Stimulated activated CD4-positive, alpha-beta T cell treated with anti-CD3 and anti-CD28 coated beads, TNF-alpha, amount 100 ng/mL, for 1 hour (primary cell): ENCODE measurements around the gene OTUD4.
A peak's percentile ranks its signal among the peaks of the same experiment; 100 is the strongest.
"Not testable (repeated sequence)": the region's sequence is repeated elsewhere in the genome, so short reads cannot be mapped to it uniquely, and the experiment has no call there.

Experiments
- DNase-seq, 3 donors: peaks; one replicate each; pipeline ENCODE4 v3.0.0-alpha.2; 2020; ENCODE audit warnings: low read depth in 3 of 3, low spot score in 1 of 3

Gene OTUD4

DNA sequence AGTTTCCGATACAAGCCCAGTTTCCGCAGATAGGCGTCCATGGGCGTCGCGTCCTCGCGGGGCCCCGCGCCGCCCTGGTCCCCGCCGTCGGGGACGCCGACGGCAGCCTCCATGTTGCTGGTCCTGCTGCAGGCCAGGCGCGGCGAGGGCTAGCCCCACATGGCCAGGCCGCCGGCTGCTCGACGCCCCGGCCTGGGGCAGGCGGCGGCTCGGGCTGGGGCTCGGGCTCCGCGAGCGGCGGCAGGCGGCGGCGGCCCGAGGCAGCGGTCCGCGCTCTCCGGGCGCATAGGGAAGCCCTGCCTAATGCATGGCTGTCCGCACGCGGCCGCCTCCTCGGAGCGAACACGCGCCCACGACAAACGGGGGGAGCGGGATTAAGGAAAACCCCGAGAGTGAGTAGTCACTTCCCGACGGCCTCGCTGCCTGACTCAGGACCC, 510 bp downstream of the OTUD4 start:
- not testable (repeated sequence) for DNase-seq

DNA sequence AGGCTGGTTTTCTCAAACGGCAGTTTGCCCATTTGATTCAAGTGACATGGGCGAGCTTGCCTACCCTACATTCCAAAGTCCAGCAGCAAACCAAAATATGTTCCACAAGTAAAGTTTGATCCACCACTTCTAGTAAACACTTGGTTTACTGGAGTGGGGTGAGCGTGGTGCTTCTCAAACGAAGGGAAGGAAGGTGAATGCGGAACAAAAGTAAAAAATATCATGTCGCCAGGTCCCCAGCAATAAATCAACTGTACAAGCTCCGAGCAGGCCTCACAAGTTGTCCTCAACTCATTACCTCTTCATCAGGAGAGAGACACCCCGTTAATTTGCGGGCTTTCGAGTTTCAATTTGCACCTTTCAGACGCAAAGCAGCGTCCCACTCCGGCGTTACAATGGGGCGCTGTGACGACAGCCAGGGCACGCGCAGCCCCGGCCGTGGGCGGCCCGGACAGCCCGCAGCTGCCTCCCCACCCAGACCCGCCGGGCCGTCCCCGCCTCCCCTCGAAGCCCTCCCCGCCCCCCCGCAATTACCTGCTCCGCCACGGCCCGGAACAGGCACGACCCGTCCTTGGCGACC, 1.0 kb downstream of the OTUD4 start:
- DNase-seq: peak; percentile 22 to 61 (median 41)

DNA sequence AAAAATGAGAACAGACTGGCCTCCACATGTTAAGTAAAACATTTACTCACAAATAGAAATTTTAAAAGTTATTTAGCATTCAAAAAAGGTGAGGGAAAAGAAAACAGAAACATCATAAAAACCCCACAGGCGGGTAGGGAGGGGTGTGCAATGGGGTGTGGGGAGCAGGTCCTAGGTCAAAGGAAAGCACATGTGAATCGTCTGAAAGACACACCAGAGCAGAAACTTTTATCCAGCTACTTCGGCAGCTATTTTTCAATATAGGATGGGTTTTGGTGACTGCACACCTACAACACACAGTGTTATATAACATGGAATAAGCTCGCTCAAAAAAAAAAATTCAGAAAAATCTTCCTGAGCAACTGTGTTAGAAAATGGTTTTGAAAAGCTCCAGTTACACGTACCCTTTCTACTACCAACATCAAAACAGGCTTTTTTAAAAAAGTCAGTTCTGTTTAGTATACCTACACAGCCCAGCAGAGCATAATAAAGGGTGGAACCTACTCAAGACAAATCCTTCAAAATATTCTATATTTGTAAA, 1.6 kb downstream of the OTUD4 start:
- DNase-seq: no peak

DNA sequence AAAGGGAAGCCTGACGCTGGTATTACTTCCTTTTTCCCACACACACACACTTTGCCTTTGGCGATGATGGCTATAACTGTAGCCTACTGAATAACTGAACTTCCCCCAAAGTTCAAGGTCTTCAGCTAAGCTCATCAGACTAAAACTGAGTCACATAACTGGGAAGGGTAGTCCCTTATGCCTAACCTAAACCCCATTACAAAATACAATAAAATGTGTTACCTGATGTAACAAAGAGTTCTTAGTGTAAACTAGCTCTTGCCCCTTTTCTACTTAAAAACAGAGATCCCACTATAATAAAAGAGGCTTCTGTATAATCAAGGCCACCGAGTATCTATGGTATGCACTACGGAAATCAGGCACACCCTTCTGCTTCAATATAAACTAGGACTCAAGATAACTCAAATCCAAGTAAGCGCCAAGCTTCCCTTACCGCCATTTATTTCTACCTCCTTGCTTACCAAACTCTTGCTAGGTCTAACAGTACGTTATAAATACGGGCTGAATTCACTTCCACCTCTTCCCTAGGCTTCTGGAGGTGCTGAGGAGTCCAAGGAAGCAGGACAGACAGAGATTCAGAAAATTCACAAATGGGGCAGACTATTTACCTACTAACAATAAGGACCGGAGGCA, 2.4 kb downstream of the OTUD4 start:
- no peak for DNase-seq

DNA sequence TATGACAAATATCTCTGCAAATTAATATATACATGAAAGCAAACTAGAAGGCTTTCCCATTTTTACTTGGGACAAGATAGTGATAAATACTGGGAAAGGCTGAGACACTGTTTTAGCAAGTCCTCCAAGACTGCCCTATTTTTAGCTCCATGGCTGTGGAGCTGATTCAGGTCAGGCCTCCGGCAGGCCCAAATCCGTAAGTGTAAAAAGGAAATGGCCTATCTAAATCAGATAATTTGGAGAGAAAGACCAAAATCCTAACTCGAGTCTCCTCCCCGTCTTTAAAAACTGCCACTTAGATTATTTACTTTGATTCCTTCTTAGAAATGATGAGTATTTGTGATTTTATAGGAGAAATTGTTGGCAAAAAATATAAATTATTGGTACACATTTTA, 2.9 kb downstream of the OTUD4 start:
- DNase-seq: no peak

DNA sequence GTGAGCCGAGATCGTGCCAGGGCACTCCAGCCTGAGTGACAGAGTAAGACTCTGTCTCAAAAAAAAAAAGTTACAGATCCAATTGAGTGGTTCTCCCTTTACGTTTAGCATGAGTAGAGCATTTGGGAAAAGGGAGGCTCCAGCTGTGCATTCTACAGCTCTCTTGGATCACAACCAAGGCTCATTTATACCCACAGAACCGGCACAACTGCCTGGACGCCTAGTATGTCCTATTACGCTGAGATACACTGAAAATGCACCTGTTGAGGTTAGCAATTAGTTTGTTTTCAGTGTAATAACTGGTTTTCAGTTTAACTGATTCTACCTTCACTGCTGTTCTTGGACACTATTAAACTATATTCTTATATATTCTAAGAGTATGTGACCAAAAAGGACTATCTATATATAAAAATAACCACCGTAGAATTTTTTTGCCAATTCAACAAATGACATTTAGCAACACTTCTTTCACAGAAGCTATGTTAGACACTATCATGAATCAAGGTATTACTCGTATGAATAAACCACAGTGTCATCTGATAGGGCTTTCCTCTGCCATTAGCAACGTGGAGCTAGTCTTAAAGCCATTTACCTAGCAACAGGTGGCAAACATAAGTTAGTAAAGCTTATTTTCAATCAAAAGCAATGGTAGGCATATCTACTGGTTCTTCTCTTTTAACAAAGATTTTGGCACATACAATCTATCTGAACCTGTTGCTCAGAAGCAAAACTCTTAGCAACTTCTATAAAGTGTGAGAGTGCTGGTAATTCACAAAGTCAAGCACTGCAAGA, 3.6 kb downstream of the OTUD4 start:
- no peak for DNase-seq

DNA sequence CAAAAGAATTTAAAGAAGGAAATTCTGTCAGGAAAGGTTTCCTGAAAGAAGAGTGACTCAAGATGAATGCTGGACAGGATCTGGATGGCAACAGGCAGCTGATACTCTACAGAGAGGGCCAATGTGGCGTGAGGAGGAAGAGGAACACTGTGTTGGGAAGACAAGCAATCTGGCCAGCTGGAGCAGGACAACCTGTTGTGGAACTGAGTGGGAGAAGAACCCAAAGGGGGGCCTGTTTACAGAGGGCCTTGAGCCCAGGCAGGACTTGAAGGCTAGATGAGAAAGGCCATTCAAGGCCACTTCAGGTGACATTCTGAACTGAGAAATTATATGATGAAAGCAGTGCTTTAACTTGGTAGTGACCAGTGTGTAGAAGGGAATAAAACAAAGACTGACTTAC, 8.5 kb downstream of the OTUD4 start:
- DNase-seq: no peak

DNA sequence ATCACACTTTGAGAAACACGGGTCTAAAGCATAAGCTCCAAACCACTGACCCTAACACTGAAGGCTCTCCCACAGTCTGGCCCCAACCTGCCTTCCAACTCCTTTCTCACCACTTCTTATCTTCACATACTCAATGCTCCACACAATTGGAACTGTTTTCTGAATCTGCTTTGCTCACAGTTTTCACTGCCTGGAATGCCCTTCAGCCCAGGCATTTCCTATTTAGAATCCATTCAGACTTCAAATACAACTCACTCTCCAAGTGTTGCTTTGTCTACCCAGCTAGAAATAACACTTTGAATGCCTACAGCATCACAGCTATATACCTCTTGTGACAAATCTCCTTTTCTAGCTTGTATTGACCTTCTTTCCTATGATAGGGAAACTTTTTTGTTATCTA, 10.2 kb downstream of the OTUD4 start:
- no peak for DNase-seq

DNA sequence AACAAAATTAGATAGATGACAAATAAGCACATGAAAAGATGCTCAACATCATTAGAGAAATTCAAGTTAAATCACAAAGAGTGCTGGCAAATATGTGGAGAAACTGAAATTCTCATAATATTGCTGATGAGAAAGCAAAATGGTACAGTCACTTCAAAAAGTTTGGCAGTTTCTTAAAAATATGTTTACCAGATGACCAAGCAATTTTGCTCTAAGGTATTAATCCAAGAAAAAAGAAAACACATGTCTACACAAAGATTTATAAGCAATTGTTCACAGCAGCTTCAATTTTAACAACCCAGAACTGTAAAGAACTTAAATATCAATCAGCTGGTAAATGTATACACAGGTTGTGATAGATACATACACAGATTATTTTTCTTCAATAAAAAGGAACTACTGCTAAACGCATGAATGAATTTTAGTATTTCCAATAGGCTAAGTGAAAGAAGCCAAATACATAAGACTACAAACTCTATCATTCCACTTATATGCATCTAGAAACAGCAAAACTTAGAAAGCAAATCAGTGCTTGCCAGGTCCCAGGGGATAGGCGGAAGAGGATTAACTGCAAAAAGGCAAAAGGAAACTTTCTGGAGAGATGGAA, 11.7 kb downstream of the OTUD4 start:
- no peak for DNase-seq

DNA sequence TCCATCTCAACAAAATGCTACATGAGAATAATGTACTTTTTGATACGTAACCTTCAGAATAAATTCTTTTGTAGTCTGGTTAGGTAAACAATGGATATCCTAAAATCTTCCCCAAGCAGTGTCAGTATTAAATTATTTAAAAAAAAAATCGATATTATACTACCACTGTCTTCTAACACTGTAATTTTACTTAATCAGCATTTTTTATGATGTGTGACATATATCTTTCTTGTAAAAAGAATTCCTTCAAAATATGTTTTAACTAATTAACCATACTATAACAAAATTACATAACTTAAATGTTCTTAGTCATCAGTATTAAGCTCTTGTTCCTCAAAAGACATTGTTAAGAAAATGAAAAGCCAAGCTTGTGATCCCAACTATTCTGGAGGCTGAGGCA, 12.5 kb downstream of the OTUD4 start:
- no peak for DNase-seq

DNA sequence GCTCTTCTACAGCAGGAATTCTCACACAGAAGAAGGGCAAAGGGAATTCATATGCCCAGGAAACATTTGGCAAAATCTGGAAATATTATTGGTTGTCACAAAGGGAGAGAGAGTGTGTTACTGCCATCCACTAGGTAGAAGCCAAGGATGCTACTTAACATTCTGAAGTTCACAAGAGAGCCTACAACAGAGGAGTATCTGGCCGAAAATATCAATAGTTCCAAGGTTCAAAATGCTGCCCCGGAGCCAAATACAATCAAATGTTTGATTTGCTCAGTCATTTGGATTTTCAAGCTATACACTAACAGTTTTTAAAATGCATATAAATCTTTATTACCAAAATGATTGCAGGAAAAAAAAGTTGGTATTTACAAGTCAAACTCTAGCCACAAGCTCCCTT, 18.8 kb downstream of the OTUD4 start:
- DNase-seq: no peak

DNA sequence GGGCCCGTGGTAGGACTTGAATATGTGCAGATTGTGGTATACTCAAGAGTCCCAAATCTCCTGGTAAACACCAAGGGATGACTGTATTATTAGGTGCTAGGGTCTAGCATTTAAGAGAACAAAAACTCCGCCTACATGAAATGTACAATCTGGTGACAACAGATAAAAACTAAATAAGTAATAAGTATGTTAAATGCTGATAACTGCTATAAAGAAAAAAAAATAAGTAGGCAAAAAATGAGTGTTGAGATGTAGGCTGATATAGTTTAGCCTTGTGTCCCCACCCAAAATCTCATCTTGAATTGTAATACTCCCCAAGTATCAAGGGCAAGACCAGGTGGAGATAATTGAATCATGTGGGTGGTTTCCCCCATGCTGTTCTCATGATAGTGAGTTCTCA, 23.4 kb downstream of the OTUD4 start:
- DNase-seq: no peak

DNA sequence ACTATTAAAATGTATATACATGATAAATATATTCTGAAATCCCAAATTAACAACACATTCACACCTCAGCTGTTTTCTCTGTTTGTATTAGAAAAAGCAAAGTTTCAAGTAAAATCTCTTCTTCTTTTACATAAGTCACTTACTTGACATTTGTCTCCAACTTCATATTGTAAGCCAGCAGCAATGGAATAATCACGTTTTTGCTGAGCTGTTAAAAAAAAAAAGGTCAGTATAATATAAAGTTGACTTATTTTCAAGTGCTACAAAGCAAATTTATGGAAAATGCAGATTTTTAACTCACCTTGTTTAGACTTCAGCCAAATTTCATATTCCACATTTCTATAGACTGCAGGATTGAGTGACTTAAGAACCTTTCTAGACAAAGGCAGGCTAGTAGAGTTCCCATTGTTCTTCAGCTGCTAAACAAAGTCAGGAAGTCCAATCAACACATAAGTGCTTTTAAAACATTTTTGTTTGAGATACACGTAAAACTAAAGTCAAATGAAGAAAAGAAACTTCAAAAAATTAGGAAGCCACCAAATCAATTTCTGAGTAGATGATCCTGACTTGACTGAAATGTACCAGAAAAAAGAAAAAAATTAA, 25.0 kb downstream of the OTUD4 start:
- DNase-seq: no peak

DNA sequence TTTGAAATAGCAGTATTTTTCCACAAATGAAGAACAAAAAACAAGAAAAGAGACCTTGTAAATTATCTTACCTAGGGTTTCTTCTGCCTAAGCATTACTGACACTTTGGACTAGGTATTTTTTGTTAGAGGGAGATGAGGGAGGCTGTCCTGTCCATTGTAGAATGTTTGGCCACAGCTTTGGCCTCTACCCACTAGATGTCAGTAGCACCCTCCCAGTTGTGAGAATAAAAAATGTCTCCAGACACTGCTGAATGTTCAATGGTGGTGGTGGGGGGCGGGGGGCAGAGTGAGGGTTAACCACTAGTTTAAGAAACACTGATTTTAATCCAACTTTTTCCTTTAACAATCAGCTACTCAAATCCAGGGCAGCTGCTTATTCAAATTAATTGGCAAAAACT, 25.8 kb downstream of the OTUD4 start:
- DNase-seq: no peak

DNA sequence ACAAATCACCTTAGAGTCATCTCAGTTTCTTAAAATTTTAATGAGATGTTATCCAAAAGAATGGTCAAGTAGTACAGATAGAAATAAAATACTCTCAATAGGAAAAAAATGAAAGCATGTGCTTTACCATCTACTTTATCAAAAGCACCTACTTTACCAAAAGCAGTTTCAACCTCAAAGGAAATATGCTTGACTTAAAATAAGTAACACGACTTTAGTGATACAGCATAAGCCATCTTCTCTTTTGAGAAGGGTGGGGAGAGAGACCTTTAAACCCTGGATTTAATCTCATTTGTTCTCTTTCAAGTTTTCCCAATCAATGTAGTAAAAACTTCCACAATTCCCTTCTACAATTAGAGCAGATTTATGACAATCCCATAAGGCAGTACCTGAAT, 26.5 kb downstream of the OTUD4 start:
- DNase-seq: no peak

DNA sequence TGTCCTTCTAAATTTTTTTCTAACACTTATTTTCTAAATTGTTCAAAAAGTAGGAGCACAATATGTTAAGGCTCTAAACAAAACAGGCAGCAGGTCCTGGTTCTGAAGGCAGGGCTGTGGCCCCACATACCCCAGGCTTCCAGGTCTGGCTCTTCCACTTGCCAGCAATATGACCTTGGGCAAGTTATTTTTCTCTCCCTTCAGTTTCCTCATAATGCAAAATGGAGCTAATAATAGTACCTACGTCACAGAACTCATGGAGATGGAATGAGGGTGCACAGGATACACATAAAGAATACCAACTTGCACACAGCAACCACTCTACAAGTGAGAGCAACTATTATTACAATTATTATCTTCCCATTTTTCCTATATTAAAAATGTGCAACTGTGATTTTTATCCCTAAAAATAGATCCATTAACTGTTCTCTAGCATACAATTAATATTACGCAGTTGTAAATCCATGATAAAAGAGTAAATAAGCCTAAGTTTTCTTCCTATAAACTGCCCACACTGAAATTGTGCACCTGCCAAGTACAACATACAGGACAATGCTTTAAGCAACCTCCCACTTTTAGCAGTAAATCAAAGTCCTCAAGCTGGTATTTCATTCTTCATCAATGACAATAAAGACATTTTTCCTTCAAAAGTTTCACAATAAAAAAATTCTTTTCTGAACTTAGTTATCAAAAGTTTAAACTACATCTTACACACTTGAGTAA, 27.0 kb downstream of the OTUD4 start:
- DNase-seq: no peak

DNA sequence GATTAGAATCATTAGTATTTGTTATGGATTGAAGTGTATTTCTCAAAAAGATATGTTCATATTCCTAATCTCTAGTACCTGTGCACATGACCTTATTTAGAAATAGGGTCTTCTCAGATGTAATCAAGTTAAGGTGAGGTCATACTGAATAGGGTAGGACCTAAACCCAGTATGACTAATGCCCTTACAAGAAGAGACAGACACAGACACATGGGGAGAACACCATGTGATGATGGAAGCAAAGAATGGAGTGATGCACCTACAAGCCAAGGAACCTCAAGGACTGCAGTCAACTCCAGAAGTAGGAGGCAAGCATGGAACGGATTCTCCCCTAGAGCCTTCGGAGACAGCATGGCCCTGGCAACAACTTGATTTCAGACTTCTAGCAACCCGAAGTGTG, 31.4 kb downstream of the OTUD4 start:
- no peak for DNase-seq

DNA sequence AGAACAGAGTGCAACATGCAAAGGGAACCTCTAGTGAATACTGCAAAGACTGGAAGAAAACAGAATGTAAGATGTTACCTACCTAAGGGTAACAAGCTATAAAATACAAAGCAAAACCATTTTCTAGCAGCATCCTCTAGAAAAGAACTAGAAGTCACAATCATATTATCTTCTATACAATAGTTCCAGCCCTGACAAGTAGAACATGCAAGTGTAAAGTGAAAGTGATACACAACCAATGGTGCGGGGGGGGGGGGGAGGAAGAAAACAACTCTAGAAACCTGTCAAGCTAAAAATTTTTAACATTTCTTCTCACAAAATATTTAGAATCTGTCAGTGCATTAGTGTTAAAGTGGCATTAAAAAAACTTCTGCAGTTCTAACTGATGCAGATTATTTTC, 44.2 kb downstream of the OTUD4 start:
- not testable (repeated sequence) for DNase-seq

DNA sequence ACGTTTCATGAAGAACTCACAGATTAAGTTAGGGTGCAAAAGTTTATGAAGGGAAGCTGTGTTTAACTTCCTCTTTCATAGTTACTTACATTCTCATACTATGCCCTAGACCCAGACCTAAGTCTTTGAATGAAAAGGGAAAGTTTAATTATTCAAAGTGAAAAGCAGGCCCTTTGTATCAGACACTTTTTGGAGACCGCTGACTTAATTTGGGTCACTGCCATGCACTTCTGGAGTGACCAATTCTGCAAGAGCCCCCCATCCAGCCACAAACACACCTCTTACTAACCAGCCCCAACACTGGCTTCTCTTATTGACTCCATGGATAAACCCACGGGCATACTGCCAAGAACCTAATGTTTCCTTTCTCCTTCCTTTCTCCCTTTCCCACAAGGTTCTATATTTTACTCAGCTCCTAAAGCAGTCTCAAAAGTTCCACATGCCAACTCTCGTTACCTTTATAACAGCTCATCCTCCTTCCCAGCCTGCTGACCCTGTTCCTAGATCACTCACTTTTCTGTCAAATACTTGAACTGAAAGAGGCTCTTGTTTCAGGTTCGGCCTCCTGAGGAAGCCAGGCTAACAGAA, 47.8 kb downstream of the OTUD4 start:
- no peak for DNase-seq

DNA sequence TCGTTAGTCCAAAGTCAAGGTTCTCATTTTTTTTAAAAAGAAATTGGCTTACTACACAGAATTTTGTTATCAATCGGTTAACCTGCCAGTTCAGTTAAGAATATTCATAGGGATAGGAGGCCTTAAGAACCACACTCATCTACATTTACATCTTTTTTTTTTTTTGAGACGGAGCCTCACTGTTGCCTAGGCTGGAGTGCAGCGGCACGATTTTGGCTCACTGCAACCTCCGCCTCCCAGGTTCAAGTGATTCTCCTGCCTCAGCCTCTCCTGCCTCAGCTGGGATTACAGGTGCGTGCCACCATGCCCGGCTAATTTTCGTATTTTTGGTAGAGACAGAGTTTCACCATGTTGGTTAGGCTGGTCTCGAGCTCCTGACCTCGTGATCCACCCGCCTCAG, 48.5 kb downstream of the OTUD4 start:
- no peak for DNase-seq
